ENCODE data around the gene MICA.

GRCh38 chr6:31419842-31420241, 16.4 kb downstream of the MICA start:
- TF ChIP-seq CTCF (IDR thresholded peaks at IDR 0.05; ENCODE audit: low read length), result no peak
- TF ChIP-seq EZH2 (optimal IDR thresholded peaks at IDR 0.05; ENCODE audit: low read depth, low read length), result no peak
